HepG2 (cell line): ENCODE results near the gene THEM5. TPM values are rescaled to one million over a fixed set of nuclear protein-coding genes. Genes with fewer than 3 reads are reported as not detected.

Experiments
- FOXM1 ChIP-seq: sonication (generic); formaldehyde crosslinking; IDR thresholded peaks from 2 replicates; pipeline ENCODE4 v1.5.0; 2020; ENCODE audit warnings: missing genetic modification reagents
- FOXP1 ChIP-seq, 2 experiments: fragments of 450-650 bp in 1 of 2; IDR thresholded peaks; 2 replicates each; pipeline ENCODE4 v1.6.1; 2017 to 2018; ENCODE audit warnings: antibody characterized with exemption in 1 of 2
- HES4 ChIP-seq: sonication (generic); formaldehyde crosslinking; IDR thresholded peaks from 2 replicates; pipeline ENCODE4 v1.9.0; 2021; ENCODE audit warnings: mild to moderate bottlenecking, missing genetic modification reagents, borderline replicate concordance
- IRF2 ChIP-seq: IDR thresholded peaks from 2 replicates; pipeline ENCODE4 v1.6.1; 2018; ENCODE audit warnings: missing genetic modification reagents, missing compliant biosample characterization
- IRX3 ChIP-seq: sonication (generic); formaldehyde crosslinking; IDR thresholded peaks from 2 replicates; pipeline ENCODE4 v1.8.1; 2023; ENCODE audit warnings: mild to moderate bottlenecking, low read depth, missing genetic modification reagents, borderline replicate concordance
- JARID2 ChIP-seq: sonication (generic); formaldehyde crosslinking; IDR thresholded peaks from 2 replicates; pipeline ENCODE4 v1.8.1; 2023; ENCODE audit warnings: missing genetic modification reagents, inconsistent platforms; ENCODE audit not compliant: insufficient replicate concordance
- RBM39 ChIP-seq: fragments of 200-400 bp; formaldehyde crosslinking; IDR thresholded peaks from one replicate; pipeline ENCODE4 v1.6.1; 2018; ENCODE audit warnings: antibody characterized with exemption, mild to moderate bottlenecking, low read depth, low read length; ENCODE audit not compliant: poor library complexity, severe bottlenecking
- REL ChIP-seq: sonication (generic); formaldehyde crosslinking; conservative IDR thresholded peaks from 2 replicates; pipeline ENCODE4 v1.8.0; 2022; ENCODE audit warnings: mild to moderate bottlenecking, missing genetic modification reagents, moderate library complexity
- REPIN1 ChIP-seq: sonication (generic); formaldehyde crosslinking; IDR thresholded peaks from 2 replicates; pipeline ENCODE4 v1.8.0; 2022; ENCODE audit warnings: missing genetic modification reagents, low read depth, mild to moderate bottlenecking, borderline replicate concordance
- TARDBP ChIP-seq: sonication (generic); formaldehyde crosslinking; IDR thresholded peaks from 2 replicates; pipeline ENCODE4 v1.8.0; 2022; ENCODE audit warnings: mild to moderate bottlenecking, missing genetic modification reagents
- TBL1XR1 ChIP-seq: fragments of 150-350 bp; IDR thresholded peaks from 2 replicates; pipeline ENCODE4 v1.6.1; 2014; ENCODE audit warnings: borderline replicate concordance, low read length; ENCODE audit not compliant: partially characterized antibody
- UBTF ChIP-seq: sonication (generic); formaldehyde crosslinking; IDR thresholded peaks from 2 replicates; pipeline ENCODE4 v1.4.0; 2020; ENCODE audit warnings: mild to moderate bottlenecking, missing genetic modification reagents
- XBP1 ChIP-seq: sonication (generic); formaldehyde crosslinking; IDR thresholded peaks from 2 replicates; pipeline ENCODE4 v1.5.0; 2020; ENCODE audit warnings: missing genetic modification reagents
- YY1 ChIP-seq: IDR thresholded peaks from 2 replicates; pipeline ENCODE4 v1.6.1; 2011; ENCODE audit warnings: low read length, low read depth, moderate library complexity, mild to moderate bottlenecking; ENCODE audit not compliant: insufficient read depth, insufficient replicate concordance
- ZBTB1 ChIP-seq: sonication (generic); formaldehyde crosslinking; IDR thresholded peaks from 2 replicates; pipeline ENCODE4 v1.4.0; 2020; ENCODE audit warnings: missing genetic modification reagents, borderline replicate concordance
- ZBTB7B ChIP-seq: sonication (generic); formaldehyde crosslinking; IDR thresholded peaks from 2 replicates; pipeline ENCODE4 v1.4.0; 2020; ENCODE audit warnings: missing genetic modification reagents
- ZFX ChIP-seq: sonication (generic); formaldehyde crosslinking; IDR thresholded peaks from 2 replicates; pipeline ENCODE4 v1.4.0; 2020; ENCODE audit warnings: mild to moderate bottlenecking, low read depth, missing genetic modification reagents, moderate library complexity
- ZNF18 ChIP-seq: sonication (generic); formaldehyde crosslinking; IDR thresholded peaks from 2 replicates; pipeline ENCODE4 v1.8.0; 2022; ENCODE audit warnings: mild to moderate bottlenecking, missing genetic modification reagents; ENCODE audit not compliant: insufficient replicate concordance
- ZNF275 ChIP-seq: sonication (generic); formaldehyde crosslinking; IDR thresholded peaks from 2 replicates; pipeline ENCODE4 v1.8.0; 2022; ENCODE audit warnings: missing genetic modification reagents, mild to moderate bottlenecking, inconsistent platforms, borderline replicate concordance
- ZNF713 ChIP-seq: sonication (generic); formaldehyde crosslinking; IDR thresholded peaks from 2 replicates; pipeline ENCODE4 v1.4.0; 2020; ENCODE audit warnings: mild to moderate bottlenecking, missing genetic modification reagents
- ZNF83 ChIP-seq: sonication (generic); formaldehyde crosslinking; IDR thresholded peaks from 2 replicates; pipeline ENCODE4 v1.4.0; 2020; ENCODE audit warnings: missing genetic modification reagents, mild to moderate bottlenecking, borderline replicate concordance
- ZXDC ChIP-seq: sonication (generic); formaldehyde crosslinking; IDR thresholded peaks from 2 replicates; pipeline ENCODE4 v1.5.0; 2020; ENCODE audit warnings: mild to moderate bottlenecking, missing genetic modification reagents
- polyA plus RNA-seq, 8 experiments: library from polyadenylated mRNA; depleted of rRNA in 3 of 8; stranded (reverse) in 7 of 8; unstranded in 1 of 8; fragments of >200 nt; fragmentation: Illumina TruSeq in 4 of 8; extraction: Trizol in 4 of 8; gene quantifications; 2 replicates each; pipeline versions ENCODE4 v1.2.1 to v1.2.3, GENCODE V29; 2011 to 2016; ENCODE audit warnings: low read depth in 4 of 8, missing spikeins in 1 of 8, mixed read lengths in 1 of 8; ENCODE audit not compliant: insufficient read depth in 1 of 8
- total RNA-seq, 5 experiments: library from RNA; depleted of rRNA; stranded (reverse); fragments of >200 nt; fragmentation: Illumina TruSeq; extraction: Trizol; gene quantifications; 2 replicates each; pipeline ENCODE4 v1.2.3, GENCODE V29; 2016; ENCODE audit warnings: low read depth in 1 of 5

THEM5 gene
- total and polyA plus RNA-seq, 2 of the 13 experiments (the other 11 are each of a cell fraction or from before 2014, with no cell fraction given), result not detected

- TF ChIP-seq HES4 (CRISPR knock-in tag), result no peak
- no peak for TF ChIP-seq IRX3 (CRISPR knock-in tag)
- peak; percentile 73; the same call in 1 of the 2 replicates for TF ChIP-seq UBTF (CRISPR knock-in tag)
- no peak for TF ChIP-seq ZNF275 (CRISPR knock-in tag)
- TF ChIP-seq ZBTB1 (CRISPR knock-in tag), result no peak
- peak; percentile 75 for TF ChIP-seq ZXDC
- no peak for TF ChIP-seq ZNF83
- TF ChIP-seq REL (CRISPR knock-in tag), result no peak
- TF ChIP-seq ZNF18 (CRISPR knock-in tag), result no peak
- no peak for TF ChIP-seq FOXP1 (IDR thresholded peaks at IDR 0.05)
- TF ChIP-seq FOXP1 (CRISPR knock-in tag; IDR thresholded peaks at IDR 0.05), result peak; percentile 69
- TF ChIP-seq TBL1XR1, result no peak
- peak; percentile 11; the same call in 1 of the 2 replicates for TF ChIP-seq TARDBP
- TF ChIP-seq XBP1 (CRISPR knock-in tag), result no peak
- no peak for TF ChIP-seq REPIN1 (CRISPR knock-in tag)
- no peak for TF ChIP-seq RBM39
- no peak for TF ChIP-seq ZBTB7B
- TF ChIP-seq JARID2 (CRISPR knock-in tag), result no peak
- TF ChIP-seq FOXM1 (CRISPR knock-in tag), result no peak
- no peak for TF ChIP-seq ZNF713 (CRISPR knock-in tag)
- peak; percentile 56; the same call in 1 of the 2 replicates for TF ChIP-seq IRF2 (CRISPR knock-in tag)
- peak; percentile 58 for TF ChIP-seq YY1
- TF ChIP-seq ZFX (CRISPR knock-in tag), result peak; percentile 79
Observed at GRCh38 chr1:151832318-151832980, 21.1 kb downstream of the THEM5 start (continued).
